HG03066 (cell line): ENCODE data around the gene RNF215.

ENCODE experiments used
- ATAC-seq: cut with Tn5 transposase; IDR thresholded peaks from one replicate; pipeline ENCODE4 v1.9.1; 2021; ENCODE audit warnings: low read depth; ENCODE audit not compliant: unreplicated experiment

The RNF215 gene

DNA sequence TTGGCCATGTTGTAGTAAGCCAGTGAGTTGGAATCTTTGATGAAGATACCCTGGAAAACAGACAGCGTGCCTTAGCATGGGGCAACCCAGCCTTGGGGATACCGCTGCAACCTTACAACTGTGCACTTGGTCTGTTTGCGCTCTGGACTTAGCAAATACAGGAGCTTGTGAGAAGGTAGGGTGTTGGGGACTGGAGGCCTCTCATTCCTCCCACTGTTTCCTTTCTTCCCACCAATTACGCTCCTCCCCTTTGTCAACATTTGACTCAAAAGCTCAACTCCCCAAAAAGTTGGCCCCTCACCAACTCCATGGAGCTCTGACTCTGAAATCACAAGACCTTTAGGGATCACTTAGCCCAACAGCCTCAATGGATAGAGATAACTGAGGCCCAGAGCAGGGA lies 52.6 kb downstream of the RNF215 start:
- ATAC-seq = no peak

DNA sequence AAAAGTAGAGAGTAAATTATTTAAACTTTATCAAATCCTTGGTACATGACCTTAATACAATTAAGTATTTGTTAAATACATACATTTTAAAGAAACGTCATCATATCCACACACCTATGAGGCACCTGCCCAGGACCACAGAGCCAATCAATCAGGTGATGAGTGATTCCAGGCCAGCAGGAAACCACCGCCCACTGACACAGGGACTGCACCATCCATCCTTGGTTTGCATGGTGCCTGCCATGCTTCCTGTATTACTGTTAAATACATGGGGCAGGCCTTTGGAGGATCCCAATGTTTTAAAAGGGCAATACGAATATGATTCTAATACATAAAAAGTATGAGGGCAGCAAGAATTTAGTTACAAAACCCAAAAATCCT lies 53.5 kb downstream of the RNF215 start:
- no peak for ATAC-seq

- no peak for ATAC-seq
Observed at GRCh38 chr22:30332994-30333706, 54.1 kb downstream of the RNF215 start.

DNA sequence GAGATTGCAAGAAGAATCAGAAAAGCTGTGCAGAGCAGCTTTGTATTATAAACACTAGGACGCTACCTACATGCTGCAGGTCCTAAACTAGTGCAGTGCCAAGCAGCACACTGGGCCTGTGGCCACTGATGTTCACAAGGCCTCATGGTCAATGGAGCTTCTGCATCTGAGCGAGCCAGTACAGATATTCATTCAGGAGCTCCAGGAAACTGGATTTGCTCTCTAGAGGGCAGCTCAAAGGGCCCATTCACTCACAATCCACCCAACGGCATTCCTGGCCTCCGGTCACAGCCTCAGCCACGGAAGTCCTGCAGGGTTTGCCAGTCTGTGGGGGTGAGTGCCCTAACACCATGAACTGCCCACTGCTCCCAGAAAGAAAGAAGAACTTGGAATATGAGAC lies 54.7 kb downstream of the RNF215 start:
- ATAC-seq = no peak
